Measurements from ENCODE around the gene ADNP2.

DNA sequence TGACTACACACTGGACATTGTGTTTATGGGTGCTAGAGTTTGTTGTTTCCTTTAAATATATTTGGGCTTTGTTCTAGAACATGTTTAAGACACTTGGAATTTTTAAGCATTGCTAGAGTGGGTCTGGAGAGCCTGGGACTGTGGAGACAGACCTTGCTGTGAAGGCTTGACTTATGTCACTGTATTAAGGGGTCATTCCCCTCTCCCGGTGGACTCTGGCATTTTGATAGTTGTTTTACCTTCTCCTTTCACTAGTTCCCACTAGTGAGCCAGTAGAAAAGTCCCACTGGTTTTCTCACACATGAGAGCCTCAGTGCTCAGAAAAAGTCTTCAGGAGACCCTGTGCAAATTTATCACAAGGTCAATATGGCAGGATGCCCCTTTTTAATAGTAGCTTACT, 18.6 kb downstream of the ADNP2 start:
- TF ChIP-seq EZH2 (IDR thresholded peaks at IDR 0.05; ENCODE audit: low read depth, unreplicated experiment) (no peak), POLR2AphosphoS5 (IDR thresholded peaks at IDR 0.05; ENCODE audit: low read depth) (no peak), EZH2phosphoT487 (IDR thresholded peaks at IDR 0.05; ENCODE audit: unreplicated experiment) (no peak)
- TF ChIP-seq, protein P1, sequence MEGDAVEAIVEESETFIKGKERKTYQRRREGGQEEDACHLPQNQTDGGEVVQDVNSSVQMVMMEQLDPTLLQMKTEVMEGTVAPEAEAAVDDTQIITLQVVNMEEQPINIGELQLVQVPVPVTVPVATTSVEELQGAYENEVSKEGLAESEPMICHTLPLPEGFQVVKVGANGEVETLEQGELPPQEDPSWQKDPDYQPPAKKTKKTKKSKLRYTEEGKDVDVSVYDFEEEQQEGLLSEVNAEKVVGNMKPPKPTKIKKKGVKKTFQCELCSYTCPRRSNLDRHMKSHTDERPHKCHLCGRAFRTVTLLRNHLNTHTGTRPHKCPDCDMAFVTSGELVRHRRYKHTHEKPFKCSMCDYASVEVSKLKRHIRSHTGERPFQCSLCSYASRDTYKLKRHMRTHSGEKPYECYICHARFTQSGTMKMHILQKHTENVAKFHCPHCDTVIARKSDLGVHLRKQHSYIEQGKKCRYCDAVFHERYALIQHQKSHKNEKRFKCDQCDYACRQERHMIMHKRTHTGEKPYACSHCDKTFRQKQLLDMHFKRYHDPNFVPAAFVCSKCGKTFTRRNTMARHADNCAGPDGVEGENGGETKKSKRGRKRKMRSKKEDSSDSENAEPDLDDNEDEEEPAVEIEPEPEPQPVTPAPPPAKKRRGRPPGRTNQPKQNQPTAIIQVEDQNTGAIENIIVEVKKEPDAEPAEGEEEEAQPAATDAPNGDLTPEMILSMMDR (conservative IDR thresholded peaks at IDR 0.05; ENCODE audit: low read depth in 2 of 2), result no peak
- TF ChIP-seq, protein P2, sequence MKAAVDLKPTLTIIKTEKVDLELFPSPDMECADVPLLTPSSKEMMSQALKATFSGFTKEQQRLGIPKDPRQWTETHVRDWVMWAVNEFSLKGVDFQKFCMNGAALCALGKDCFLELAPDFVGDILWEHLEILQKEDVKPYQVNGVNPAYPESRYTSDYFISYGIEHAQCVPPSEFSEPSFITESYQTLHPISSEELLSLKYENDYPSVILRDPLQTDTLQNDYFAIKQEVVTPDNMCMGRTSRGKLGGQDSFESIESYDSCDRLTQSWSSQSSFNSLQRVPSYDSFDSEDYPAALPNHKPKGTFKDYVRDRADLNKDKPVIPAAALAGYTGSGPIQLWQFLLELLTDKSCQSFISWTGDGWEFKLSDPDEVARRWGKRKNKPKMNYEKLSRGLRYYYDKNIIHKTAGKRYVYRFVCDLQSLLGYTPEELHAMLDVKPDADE (IDR thresholded peaks at IDR 0.05), result no peak

All from GM23338 (cell line).